ENCODE results near the gene UBE4B. TPM values are rescaled to one million over a fixed set of nuclear protein-coding genes. Genes with fewer than 3 reads are reported as not detected.

Gene UBE4B
- total and polyA plus RNA-seq, 4 donors: 9.9 to 51.0 (median 28.2) TPM

GRCh38 chr1:10132316-10132715, 99.6 kb downstream of the UBE4B start:
- Histone ChIP-seq H3K27me3 (ENCODE audit: control insufficient read depth in 3 of 3, insufficient read depth in 3 of 3, low read length in 2 of 3) (no peaks in the 10 kb centered on the region), H3K9ac (ENCODE audit: insufficient read depth in 1 of 2, low read length in 2 of 2) (no peak overlapping the region), H3K4me3 (no peak overlapping the region), H3K36me3 (ENCODE audit: control insufficient read depth in 4 of 4, insufficient read depth in 4 of 4, low read length in 4 of 4) (peaks cover 11 to 37% (median 33%) of the 10 kb centered on the region in 4 donors), H3K9me3 (ENCODE audit: control insufficient read depth in 4 of 4, insufficient read depth in 3 of 4, low read length in 3 of 4) (peaks cover 0 to 2% (median 0%) of the 10 kb centered on the region in 4 donors), H3K4me1 (ENCODE audit: control insufficient read depth in 5 of 5, insufficient read depth in 5 of 5, low read length in 5 of 5) (no peaks in the 10 kb centered on the region), H3K27ac (ENCODE audit: low read depth in 1 of 2, low read length in 1 of 2) (no peak overlapping the region)
- no peak for TF ChIP-seq CTCF (IDR thresholded peaks at IDR 0.05; ENCODE audit: control extremely low read depth, extremely low read depth)
- DNase-seq (no peak), ATAC-seq (ENCODE audit: insufficient read depth, low FRiP score) (no peak)
- WGBS, 2 donors: 97 to 98% methylated on average over 6 of the region's 6 CpGs

- Histone ChIP-seq H3K9ac (ENCODE audit: insufficient read depth in 1 of 2, low read length in 2 of 2) (no peak overlapping the region), H3K4me3 (no peak overlapping the region), H3K9me3 (ENCODE audit: control insufficient read depth in 4 of 4, insufficient read depth in 3 of 4, low read length in 3 of 4) (peaks cover 0 to 2% (median 0%) of the 10 kb centered on the region in 4 donors), H3K4me1 (ENCODE audit: control insufficient read depth in 5 of 5, insufficient read depth in 5 of 5, low read length in 5 of 5) (no peaks in the 10 kb centered on the region), H3K36me3 (ENCODE audit: control insufficient read depth in 4 of 4, insufficient read depth in 4 of 4, low read length in 4 of 4) (peaks cover 11 to 38% (median 34%) of the 10 kb centered on the region in 4 donors), H3K27ac (ENCODE audit: low read depth in 1 of 2, low read length in 1 of 2) (no peak overlapping the region), H3K27me3 (ENCODE audit: control insufficient read depth in 3 of 3, insufficient read depth in 3 of 3, low read length in 2 of 3) (no peaks in the 10 kb centered on the region)
- DNase-seq (no peak), ATAC-seq (ENCODE audit: insufficient read depth, low FRiP score) (no peak)
- WGBS, 2 donors: 89 to 94% methylated on average over 10 of the region's 10 CpGs
- TF ChIP-seq CTCF (IDR thresholded peaks at IDR 0.05; ENCODE audit: control extremely low read depth, extremely low read depth): no peak
Measured at GRCh38 chr1:10132852-10133251, 100.1 kb downstream of the UBE4B start.

GRCh38 chr1:10140981-10141380, 108.2 kb downstream of the UBE4B start:
- no peak for TF ChIP-seq CTCF (IDR thresholded peaks at IDR 0.05; ENCODE audit: control extremely low read depth, extremely low read depth)
- H3K27ac ChIP-seq (ENCODE audit: low read depth in 1 of 2, low read length in 1 of 2): no peak overlapping the region
- H3K4me3 ChIP-seq: no peak overlapping the region
- DNase-seq (no peak), ATAC-seq (ENCODE audit: insufficient read depth, low FRiP score) (no peak)
- no peaks in the 10 kb centered on the region for H3K4me1 ChIP-seq (ENCODE audit: control insufficient read depth in 5 of 5, insufficient read depth in 5 of 5, low read length in 5 of 5)
- no peak overlapping the region for H3K9ac ChIP-seq (ENCODE audit: insufficient read depth in 1 of 2, low read length in 2 of 2)
- peaks cover 12 to 34% (median 18%) of the 10 kb centered on the region in 4 donors for H3K36me3 ChIP-seq (ENCODE audit: control insufficient read depth in 4 of 4, insufficient read depth in 4 of 4, low read length in 4 of 4)
- H3K27me3 ChIP-seq (ENCODE audit: control insufficient read depth in 3 of 3, insufficient read depth in 3 of 3, low read length in 2 of 3): no peaks in the 10 kb centered on the region
- H3K9me3 ChIP-seq (ENCODE audit: control insufficient read depth in 4 of 4, insufficient read depth in 3 of 4, low read length in 3 of 4): peaks cover 0 to 2% (median 0%) of the 10 kb centered on the region in 4 donors
- WGBS, 2 donors: 95 to 97% methylated on average over 3 of the region's 3 CpGs

- Histone ChIP-seq H3K27ac (ENCODE audit: low read depth in 1 of 2, low read length in 1 of 2) (no peak overlapping the region), H3K4me3 (no peak overlapping the region), H3K36me3 (ENCODE audit: control insufficient read depth in 4 of 4, insufficient read depth in 4 of 4, low read length in 4 of 4) (peaks cover 7 to 20% (median 15%) of the 10 kb centered on the region in 4 donors), H3K4me1 (ENCODE audit: control insufficient read depth in 5 of 5, insufficient read depth in 5 of 5, low read length in 5 of 5) (no peaks in the 10 kb centered on the region), H3K9ac (ENCODE audit: insufficient read depth in 1 of 2, low read length in 2 of 2) (no peak overlapping the region), H3K27me3 (ENCODE audit: control insufficient read depth in 3 of 3, insufficient read depth in 3 of 3, low read length in 2 of 3) (no peaks in the 10 kb centered on the region), H3K9me3 (ENCODE audit: control insufficient read depth in 4 of 4, insufficient read depth in 3 of 4, low read length in 3 of 4) (no peaks in the 10 kb centered on the region)
- no peak for ATAC-seq (ENCODE audit: insufficient read depth, low FRiP score)
- no peak for TF ChIP-seq CTCF (IDR thresholded peaks at IDR 0.05; ENCODE audit: control extremely low read depth, extremely low read depth)
- WGBS, 2 donors: 96 to 98% methylated on average over 7 of the region's 7 CpGs
- DNase-seq: no peak
Measured at GRCh38 chr1:10143961-10144485, 111.3 kb downstream of the UBE4B start.

All from lung (tissue), 12 donors.